Thyroid gland (tissue), 4 donors: ENCODE measurements around the gene DAPP1.

Experiments used
- CTCF ChIP-seq, 6 experiments: fragments of 200-600 bp in 3 of 6; fragments of 450-650 bp in 3 of 6; sonication (generic) in 3 of 6; IDR thresholded peaks; one replicate each; pipeline ENCODE4 v1.5.1; 2016 to 2019; ENCODE audit warnings: antibody characterized with exemption in 6 of 6, mild to moderate bottlenecking in 2 of 6, inconsistent platforms in 1 of 6, moderate library complexity in 1 of 6
- POLR2A ChIP-seq, 2 donors: fragments of 450-650 bp; IDR thresholded peaks; one replicate each; pipeline ENCODE4 v1.6.1; 2017; ENCODE audit warnings: antibody characterized with exemption in 2 of 2, mild to moderate bottlenecking in 2 of 2, moderate library complexity in 1 of 2

- TF ChIP-seq CTCF (IDR thresholded peaks at IDR 0.05) (no peak), POLR2A (IDR thresholded peaks at IDR 0.05) (no peak)
Measured at GRCh38 chr4:99803566-99804101, 13.0 kb upstream of the DAPP1 start.
